Gastrocnemius medialis (tissue), 4 donors: ENCODE data around the gene ADGRD1.

Experiments
- POLR2A ChIP-seq, 2 donors: fragments of 450-650 bp; IDR thresholded peaks; one replicate each; pipeline ENCODE4 v1.6.1; 2017; ENCODE audit warnings: antibody characterized with exemption in 2 of 2, mild to moderate bottlenecking in 2 of 2, moderate library complexity in 2 of 2
- TF ChIP-seq, protein P1 (sequence below), 5 experiments: fragments of 450-650 bp in 3 of 5; fragments of 200-600 bp in 2 of 5; sonication (generic) in 2 of 5; IDR thresholded peaks in 4 of 5; conservative IDR thresholded peaks in 1 of 5; 1 replicate in 4 of 5; 2 replicates in 1 of 5; pipeline ENCODE4 v1.5.1; 2016 to 2019; ENCODE audit warnings: antibody characterized with exemption in 5 of 5, mild to moderate bottlenecking in 3 of 5, moderate library complexity in 3 of 5

DNA sequence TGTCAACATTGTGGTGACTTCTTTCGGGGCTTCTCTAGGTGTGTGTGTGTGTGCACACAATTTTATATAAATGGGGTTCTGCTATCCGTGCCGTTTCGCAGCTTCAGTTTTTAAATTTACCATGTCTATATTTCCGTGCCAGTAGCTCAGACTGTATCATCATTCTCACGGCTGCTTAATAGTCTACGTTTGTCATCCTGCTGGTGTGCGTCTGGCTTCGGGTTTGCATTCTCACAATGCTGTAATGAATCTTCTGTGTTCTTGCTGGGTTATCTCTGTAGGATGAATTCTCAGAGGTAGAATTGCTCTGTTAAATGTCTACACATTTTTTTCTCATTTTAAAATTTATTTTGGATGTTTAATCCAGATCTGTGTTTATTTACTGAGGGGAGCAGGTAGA is 73.6 kb downstream of the ADGRD1 start:
- TF ChIP-seq, protein P1, sequence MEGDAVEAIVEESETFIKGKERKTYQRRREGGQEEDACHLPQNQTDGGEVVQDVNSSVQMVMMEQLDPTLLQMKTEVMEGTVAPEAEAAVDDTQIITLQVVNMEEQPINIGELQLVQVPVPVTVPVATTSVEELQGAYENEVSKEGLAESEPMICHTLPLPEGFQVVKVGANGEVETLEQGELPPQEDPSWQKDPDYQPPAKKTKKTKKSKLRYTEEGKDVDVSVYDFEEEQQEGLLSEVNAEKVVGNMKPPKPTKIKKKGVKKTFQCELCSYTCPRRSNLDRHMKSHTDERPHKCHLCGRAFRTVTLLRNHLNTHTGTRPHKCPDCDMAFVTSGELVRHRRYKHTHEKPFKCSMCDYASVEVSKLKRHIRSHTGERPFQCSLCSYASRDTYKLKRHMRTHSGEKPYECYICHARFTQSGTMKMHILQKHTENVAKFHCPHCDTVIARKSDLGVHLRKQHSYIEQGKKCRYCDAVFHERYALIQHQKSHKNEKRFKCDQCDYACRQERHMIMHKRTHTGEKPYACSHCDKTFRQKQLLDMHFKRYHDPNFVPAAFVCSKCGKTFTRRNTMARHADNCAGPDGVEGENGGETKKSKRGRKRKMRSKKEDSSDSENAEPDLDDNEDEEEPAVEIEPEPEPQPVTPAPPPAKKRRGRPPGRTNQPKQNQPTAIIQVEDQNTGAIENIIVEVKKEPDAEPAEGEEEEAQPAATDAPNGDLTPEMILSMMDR (IDR thresholded peaks at IDR 0.05 in 4 of 5, conservative IDR thresholded peaks at IDR 0.05 in 1 of 5): no peak
- TF ChIP-seq POLR2A (IDR thresholded peaks at IDR 0.05): no peak
